Suprapubic skin (tissue), 4 donors: Measurements from ENCODE around the gene TBKBP1. TPM values are rescaled to one million over a fixed set of nuclear protein-coding genes. Genes with fewer than 3 reads are reported as not detected.

Source experiments
- DNase-seq, 2 donors: peaks; one replicate each; pipeline ENCODE4 v3.0.0-alpha.2; 2019; ENCODE audit warnings: low spot score in 2 of 2
- H3K27ac ChIP-seq: fragments of 200-600 bp; sonication (generic); one replicate; pipeline ENCODE4 v1.5.1; 2019
- H3K27me3 ChIP-seq: fragments of 200-600 bp; sonication (generic); one replicate; pipeline ENCODE4 v1.5.1; 2019
- H3K36me3 ChIP-seq: fragments of 200-600 bp; sonication (generic); one replicate; pipeline ENCODE4 v1.5.1; 2019
- H3K4me1 ChIP-seq: fragments of 200-600 bp; sonication (generic); one replicate; pipeline ENCODE4 v1.5.1; 2019
- H3K4me3 ChIP-seq: fragments of 200-600 bp; sonication (generic); one replicate; pipeline ENCODE4 v1.5.1; 2019; ENCODE audit warnings: mild to moderate bottlenecking
- H3K9me3 ChIP-seq: fragments of 200-600 bp; sonication (generic); one replicate; pipeline ENCODE4 v1.5.1; 2019
- EP300 ChIP-seq: sonication (generic); formaldehyde crosslinking; IDR thresholded peaks from one replicate; pipeline ENCODE4 v1.6.1; 2017; ENCODE audit warnings: antibody characterized with exemption
- POLR2A ChIP-seq, 2 donors: fragments of 450-650 bp; IDR thresholded peaks; one replicate each; pipeline ENCODE4 v1.6.1; 2017; ENCODE audit warnings: antibody characterized with exemption in 2 of 2, mild to moderate bottlenecking in 2 of 2, moderate library complexity in 2 of 2
- POLR2AphosphoS5 ChIP-seq, 3 donors: sonication (generic); formaldehyde crosslinking; IDR thresholded peaks; one replicate each; pipeline ENCODE4 v1.6.1; 2017; ENCODE audit warnings: antibody characterized with exemption in 3 of 3
- WGBS: methylation state at CpG from one replicate; pipeline ENCODE4 v1.1.5; 2018; 5-methylcytosine and 5-hydroxymethylcytosine counted together
- total RNA-seq, 4 donors: library from RNA; depleted of rRNA; stranded (reverse); fragments of >200 nt; gene quantifications; one replicate each; pipeline ENCODE4 v1.1.0, GENCODE V29; 2016
- TF ChIP-seq, protein P1 (sequence below), 2 donors: fragments of 200-600 bp in 1 of 2; fragments of 450-650 bp in 1 of 2; sonication (generic) in 1 of 2; IDR thresholded peaks; one replicate each; pipeline ENCODE4 v1.5.1; 2016 to 2019; ENCODE audit warnings: antibody characterized with exemption in 2 of 2, mild to moderate bottlenecking in 1 of 2, moderate library complexity in 1 of 2

Gene TBKBP1
- total RNA-seq, 4 donors from 2014 or later: 4.9 to 10.5 (median 8.4) TPM

DNA sequence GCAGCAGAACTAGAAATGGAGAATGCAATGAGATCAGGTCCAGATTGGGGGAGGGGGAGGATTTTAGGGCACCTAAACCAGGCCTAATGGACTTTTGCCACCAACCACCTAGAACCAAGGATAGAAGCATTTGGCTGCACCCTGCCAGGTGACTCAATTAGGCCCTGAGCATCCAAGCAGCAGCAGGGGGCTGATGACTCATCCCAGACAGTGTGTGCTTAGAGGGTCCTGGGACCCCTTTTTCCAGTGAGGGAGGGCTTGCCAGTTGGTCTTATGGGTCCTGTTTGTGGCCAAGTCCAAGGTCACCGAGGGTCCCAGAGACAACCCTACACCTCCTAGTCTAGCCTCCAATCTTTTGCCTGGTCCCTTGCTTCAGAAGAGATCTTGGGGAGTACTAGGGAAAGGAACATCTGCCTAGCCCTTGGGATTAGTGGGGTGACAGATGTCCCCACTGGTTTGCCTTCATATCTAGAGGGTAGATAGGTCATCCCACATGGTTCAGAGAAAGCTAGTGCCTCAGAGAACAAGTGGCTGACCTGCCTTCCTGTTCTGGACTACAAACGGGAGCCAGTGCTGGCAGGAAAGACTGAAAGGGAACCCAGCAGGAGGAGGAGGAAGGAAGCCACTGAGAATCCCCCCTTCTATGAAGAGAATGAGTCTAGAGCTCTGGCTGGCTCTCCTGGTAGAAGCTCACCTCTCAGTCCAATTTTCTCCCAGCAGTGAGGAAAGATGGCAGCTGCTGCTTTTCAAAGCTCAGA is 1.6 kb upstream of the TBKBP1 start:
- WGBS: 64% methylated on average over 2 of the region's 2 CpGs
- no peaks in the 10 kb centered on the region for H3K9me3 ChIP-seq
- no peaks in the 10 kb centered on the region for H3K27me3 ChIP-seq
- peaks cover 5% of the 10 kb centered on the region for H3K36me3 ChIP-seq
- peaks cover 30% of the 10 kb centered on the region for H3K4me1 ChIP-seq
- TF ChIP-seq POLR2AphosphoS5 (IDR thresholded peaks at IDR 0.05) (no peak), POLR2A (IDR thresholded peaks at IDR 0.05) (no peak), EP300 (no peak)
- TF ChIP-seq, protein P1, sequence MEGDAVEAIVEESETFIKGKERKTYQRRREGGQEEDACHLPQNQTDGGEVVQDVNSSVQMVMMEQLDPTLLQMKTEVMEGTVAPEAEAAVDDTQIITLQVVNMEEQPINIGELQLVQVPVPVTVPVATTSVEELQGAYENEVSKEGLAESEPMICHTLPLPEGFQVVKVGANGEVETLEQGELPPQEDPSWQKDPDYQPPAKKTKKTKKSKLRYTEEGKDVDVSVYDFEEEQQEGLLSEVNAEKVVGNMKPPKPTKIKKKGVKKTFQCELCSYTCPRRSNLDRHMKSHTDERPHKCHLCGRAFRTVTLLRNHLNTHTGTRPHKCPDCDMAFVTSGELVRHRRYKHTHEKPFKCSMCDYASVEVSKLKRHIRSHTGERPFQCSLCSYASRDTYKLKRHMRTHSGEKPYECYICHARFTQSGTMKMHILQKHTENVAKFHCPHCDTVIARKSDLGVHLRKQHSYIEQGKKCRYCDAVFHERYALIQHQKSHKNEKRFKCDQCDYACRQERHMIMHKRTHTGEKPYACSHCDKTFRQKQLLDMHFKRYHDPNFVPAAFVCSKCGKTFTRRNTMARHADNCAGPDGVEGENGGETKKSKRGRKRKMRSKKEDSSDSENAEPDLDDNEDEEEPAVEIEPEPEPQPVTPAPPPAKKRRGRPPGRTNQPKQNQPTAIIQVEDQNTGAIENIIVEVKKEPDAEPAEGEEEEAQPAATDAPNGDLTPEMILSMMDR (IDR thresholded peaks at IDR 0.05): no peak
- DNase-seq: no peak
- no peak overlapping the region for H3K27ac ChIP-seq
- no peak overlapping the region for H3K4me3 ChIP-seq

DNA sequence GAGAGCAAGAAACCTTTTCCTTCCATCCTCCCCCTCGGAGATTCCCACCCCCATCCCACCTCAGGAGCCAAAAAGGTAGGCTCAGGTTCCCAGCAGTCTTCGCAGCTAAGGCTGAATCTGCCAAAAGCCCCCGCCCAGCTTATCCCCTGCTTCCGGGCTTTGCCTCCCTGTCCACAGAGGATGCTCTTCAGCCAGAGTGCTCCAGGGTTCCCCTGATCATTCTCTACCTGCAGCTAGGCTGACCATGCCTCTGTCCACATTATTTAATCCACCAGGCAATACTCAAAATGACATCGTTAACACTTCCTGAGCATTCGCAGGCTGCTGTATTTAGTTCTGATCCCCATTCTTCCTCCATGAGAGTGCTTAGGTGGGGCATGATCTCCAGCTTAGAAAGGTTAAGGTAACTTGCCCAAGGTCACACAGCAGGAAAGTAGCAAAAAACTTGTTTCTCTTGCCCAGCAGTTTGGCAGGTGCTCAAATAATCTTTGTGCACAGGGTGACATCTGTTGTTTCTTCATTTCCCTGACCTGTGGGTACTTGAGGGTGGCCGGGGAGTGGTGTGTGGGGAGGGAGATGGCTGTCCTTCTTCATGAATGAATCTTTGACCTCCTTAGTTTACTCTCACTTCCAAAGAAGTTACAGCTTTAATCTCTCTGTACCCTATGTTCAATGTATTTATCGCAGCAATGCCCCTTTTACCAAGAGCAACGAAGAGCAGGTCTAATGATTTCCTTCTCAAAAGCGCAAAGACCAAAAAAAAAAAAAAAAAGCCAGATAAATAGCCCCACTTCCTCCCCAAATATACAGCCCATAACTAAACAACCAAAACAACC is 848 bp upstream of the TBKBP1 start:
- Histone ChIP-seq H3K36me3 (peaks cover 8% of the 10 kb centered on the region), H3K27me3 (no peaks in the 10 kb centered on the region), H3K9me3 (no peaks in the 10 kb centered on the region), H3K4me1 (peaks cover 30% of the 10 kb centered on the region), H3K27ac (peak overlapping the region; percentile 88), H3K4me3 (peak overlapping the region; percentile 99)
- no peak for DNase-seq
- TF ChIP-seq EP300 (no peak), POLR2A (IDR thresholded peaks at IDR 0.05) (no peak), POLR2AphosphoS5 (IDR thresholded peaks at IDR 0.05) (no peak)
- TF ChIP-seq, protein P1 (IDR thresholded peaks at IDR 0.05): no peak
- 22% methylated on average over 10 of the region's 10 CpGs for WGBS

DNA sequence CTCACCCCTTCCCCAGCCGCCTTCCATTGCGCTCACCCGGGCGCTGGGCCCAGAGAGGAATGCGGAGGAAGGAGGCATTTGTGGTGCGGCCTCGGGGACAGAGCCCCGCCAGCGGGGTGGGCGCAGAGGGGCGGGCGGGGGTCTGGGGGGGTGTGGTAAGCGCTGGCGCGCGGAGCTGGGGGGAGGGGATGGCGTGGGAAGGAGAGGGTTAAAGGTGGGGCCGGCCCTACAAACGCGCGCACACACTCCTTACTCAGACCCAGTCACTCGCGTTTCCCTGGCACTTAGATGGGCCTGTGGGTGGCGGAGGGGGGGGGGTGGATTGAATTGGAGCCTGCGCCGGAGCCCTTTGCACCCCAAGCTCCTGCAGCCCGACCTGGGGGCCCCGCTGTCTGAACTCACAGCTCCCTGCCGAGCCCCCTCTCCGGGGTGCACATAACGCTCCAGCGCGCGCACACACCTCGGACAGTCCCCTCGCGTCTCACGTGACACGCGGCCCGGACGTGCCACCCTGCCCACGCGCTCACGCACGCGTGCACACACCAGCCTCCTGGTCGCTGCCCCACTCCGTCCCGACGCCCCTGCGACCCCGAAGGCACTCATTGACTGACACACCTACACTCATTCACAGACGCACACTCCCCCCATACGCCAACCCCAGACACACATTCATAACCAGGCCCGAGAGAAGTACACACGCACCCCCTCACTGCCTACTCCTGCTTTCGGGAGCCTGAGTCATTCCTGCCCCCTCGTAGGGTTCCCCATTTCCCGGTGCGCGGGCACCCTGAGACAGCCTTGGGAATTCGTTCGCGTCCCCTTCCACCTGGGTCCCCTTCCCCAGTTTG is 844 bp downstream of the TBKBP1 start:
- no peak for TF ChIP-seq POLR2A (IDR thresholded peaks at IDR 0.05)
- no peak for TF ChIP-seq EP300
- TF ChIP-seq POLR2AphosphoS5 (IDR thresholded peaks at IDR 0.05): no peak
- TF ChIP-seq, protein P1 (IDR thresholded peaks at IDR 0.05): no peak
- no peaks in the 10 kb centered on the region for H3K9me3 ChIP-seq
- peak overlapping the region; percentile 88 for H3K27ac ChIP-seq
- H3K36me3 ChIP-seq: peaks cover 16% of the 10 kb centered on the region
- 0% methylated on average over 30 of the region's 65 CpGs for WGBS
- no peak for DNase-seq
- H3K4me3 ChIP-seq: peak overlapping the region; percentile 99
- H3K27me3 ChIP-seq: no peaks in the 10 kb centered on the region
- H3K4me1 ChIP-seq: peaks cover 30% of the 10 kb centered on the region

DNA sequence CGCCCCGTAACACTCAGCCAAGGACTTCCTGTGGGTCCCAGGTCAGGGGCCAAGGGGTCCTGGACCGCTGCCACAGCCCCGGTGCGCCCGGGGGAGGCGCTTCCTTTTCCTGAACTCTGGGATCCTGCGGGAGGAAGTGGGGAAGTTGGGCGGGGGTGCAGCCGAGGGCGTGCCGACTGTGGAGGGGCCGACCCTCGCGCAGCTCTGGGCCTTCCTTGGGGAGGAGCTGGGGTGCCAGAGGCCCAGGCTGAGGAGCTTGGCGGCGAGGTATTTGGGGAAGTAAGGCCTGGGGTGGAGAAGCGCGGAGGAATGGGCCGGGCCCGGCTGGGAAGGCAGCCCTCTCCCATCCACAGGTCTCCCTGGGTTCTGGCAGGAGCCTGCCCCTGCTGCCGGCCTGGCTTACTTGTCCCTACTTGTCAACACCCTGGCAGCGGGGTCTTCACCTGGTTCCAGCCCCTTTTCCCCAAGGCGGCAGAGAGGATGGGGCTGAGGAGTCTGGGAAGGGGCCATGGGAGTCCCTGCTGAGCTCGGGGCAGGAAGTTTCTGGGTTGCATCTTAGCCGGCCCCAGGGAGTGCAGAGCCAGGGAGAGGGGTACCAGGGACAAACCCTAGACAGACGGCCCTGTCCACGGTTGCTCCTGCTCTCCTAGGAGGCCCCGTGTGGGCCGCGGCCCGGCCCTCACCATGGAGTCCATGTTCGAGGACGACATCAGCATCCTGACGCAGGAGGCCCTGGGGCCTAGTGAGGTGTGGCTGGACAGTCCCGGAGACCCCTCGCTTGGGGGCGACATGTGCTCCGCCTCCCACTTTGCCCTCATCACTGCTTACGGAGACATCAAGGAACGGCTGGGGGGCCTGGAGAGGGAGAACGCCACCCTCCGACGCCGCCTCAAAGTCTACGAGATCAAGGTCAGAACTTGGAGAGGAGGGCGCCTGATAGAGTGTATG is 1.7 kb downstream of the TBKBP1 start:
- H3K9me3 ChIP-seq: no peaks in the 10 kb centered on the region
- H3K27me3 ChIP-seq: no peaks in the 10 kb centered on the region
- H3K36me3 ChIP-seq: peaks cover 22% of the 10 kb centered on the region
- DNase-seq: peak in 1 of 2 donors; percentile 86
- TF ChIP-seq EP300 (no peak), POLR2AphosphoS5 (IDR thresholded peaks at IDR 0.05) (no peak), POLR2A (IDR thresholded peaks at IDR 0.05) (no peak)
- TF ChIP-seq, protein P1 (IDR thresholded peaks at IDR 0.05): no peak
- 67% methylated on average over 20 of the region's 47 CpGs for WGBS
- H3K4me1 ChIP-seq: peaks cover 30% of the 10 kb centered on the region
- peak overlapping the region; percentile 88 for H3K27ac ChIP-seq
- peak overlapping the region; percentile 99 for H3K4me3 ChIP-seq
